DMS 273 (cell line): ENCODE results near the gene KIF25.
"Not testable (repeated sequence)": the region's sequence is repeated elsewhere in the genome, so short reads cannot be mapped to it uniquely, and the experiment has no call there.

Source experiments
- DNase-seq: peaks from one replicate; lab custom pipeline; 2025; ENCODE audit not compliant: unreplicated experiment; lab: John Stamatoyannopoulos, UW

Gene KIF25

GRCh38 chr6:167974640-167975344, 22.7 kb upstream of the KIF25 start:
- no peak for DNase-seq

- DNase-seq = no peak
Observed at GRCh38 chr6:167975458-167975857, 22.0 kb upstream of the KIF25 start.

GRCh38 chr6:167976116-167976657, 21.3 kb upstream of the KIF25 start:
- DNase-seq = not testable (repeated sequence)

GRCh38 chr6:167976708-167977107, 20.8 kb upstream of the KIF25 start:
- DNase-seq = no peak

- DNase-seq = no peak
Observed at GRCh38 chr6:167977717-167978467, 19.6 kb upstream of the KIF25 start.

- no peak for DNase-seq
Observed at GRCh38 chr6:167978607-167979006, 18.9 kb upstream of the KIF25 start.

GRCh38 chr6:167979436-167980139, 17.9 kb upstream of the KIF25 start:
- DNase-seq = no peak

- DNase-seq = no peak
Observed at GRCh38 chr6:167980911-167981580, 16.4 kb upstream of the KIF25 start.

- no peak for DNase-seq
Observed at GRCh38 chr6:167981916-167982462, 15.5 kb upstream of the KIF25 start.

- no peak for DNase-seq
Observed at GRCh38 chr6:167984144-167984719, 13.2 kb upstream of the KIF25 start.

GRCh38 chr6:167984876-167985604, 12.4 kb upstream of the KIF25 start:
- DNase-seq = no peak

- no peak for DNase-seq
Observed at GRCh38 chr6:167985911-167986595, 11.4 kb upstream of the KIF25 start.

GRCh38 chr6:167987396-167988153, 9.9 kb upstream of the KIF25 start:
- no peak for DNase-seq

GRCh38 chr6:167988154-167988495, 9.3 kb upstream of the KIF25 start:
- DNase-seq = no peak

GRCh38 chr6:167988945-167989841, 8.3 kb upstream of the KIF25 start:
- DNase-seq = no peak

- no peak for DNase-seq
Observed at GRCh38 chr6:167990016-167990945, 7.2 kb upstream of the KIF25 start.

GRCh38 chr6:167993169-167993568, 4.3 kb upstream of the KIF25 start:
- DNase-seq = no peak
